Measurements from ENCODE around the gene CCDC171.

DNA sequence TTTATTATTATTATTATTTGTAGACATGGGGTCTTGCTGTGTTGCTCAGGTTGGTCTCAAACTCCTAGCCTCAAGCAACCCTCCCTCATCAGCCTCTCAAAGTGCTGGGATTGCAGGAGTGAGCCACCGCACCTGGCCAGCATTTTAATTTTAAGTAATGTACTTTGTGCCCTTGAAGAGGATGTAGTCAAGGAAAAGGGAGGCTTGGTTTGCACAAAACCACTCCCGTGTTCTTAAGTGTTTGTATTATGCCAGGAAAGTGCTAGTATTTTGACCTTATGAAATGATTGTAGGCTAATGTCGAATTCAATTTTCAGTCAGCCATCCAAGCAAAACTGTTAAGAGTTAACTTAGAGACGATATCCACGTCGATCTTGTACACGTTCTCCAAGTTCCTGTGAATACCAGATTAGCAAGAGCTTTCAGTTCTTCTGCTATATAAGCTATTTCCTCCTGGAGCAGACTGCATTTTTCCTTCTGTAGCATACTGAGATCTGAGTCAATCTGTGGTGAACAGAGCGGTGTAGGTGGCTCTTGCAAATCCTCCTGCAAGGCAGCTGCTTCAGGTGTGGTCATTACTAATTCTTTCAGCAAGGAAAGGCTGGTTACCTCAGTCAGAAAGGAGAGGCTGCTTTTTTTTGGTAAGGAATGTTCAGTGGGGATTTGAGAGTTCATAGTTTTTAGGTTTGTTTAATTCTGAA is 23.7 kb downstream of the CCDC171 start:
- TF ChIP-seq, protein P1, sequence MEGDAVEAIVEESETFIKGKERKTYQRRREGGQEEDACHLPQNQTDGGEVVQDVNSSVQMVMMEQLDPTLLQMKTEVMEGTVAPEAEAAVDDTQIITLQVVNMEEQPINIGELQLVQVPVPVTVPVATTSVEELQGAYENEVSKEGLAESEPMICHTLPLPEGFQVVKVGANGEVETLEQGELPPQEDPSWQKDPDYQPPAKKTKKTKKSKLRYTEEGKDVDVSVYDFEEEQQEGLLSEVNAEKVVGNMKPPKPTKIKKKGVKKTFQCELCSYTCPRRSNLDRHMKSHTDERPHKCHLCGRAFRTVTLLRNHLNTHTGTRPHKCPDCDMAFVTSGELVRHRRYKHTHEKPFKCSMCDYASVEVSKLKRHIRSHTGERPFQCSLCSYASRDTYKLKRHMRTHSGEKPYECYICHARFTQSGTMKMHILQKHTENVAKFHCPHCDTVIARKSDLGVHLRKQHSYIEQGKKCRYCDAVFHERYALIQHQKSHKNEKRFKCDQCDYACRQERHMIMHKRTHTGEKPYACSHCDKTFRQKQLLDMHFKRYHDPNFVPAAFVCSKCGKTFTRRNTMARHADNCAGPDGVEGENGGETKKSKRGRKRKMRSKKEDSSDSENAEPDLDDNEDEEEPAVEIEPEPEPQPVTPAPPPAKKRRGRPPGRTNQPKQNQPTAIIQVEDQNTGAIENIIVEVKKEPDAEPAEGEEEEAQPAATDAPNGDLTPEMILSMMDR (IDR thresholded peaks at IDR 0.05; ENCODE audit: low read depth, low read length, missing input control) = no peak
- TF ChIP-seq TAF1 (conservative IDR thresholded peaks at IDR 0.05) = no peak

Measured in liver (tissue), 3 donors.